NOMO-1 (cell line): ENCODE results near the gene AQP9.

Experiments
- DNase-seq, 2 experiments: peaks; one replicate each; lab custom pipeline; 2025; ENCODE audit not compliant: unreplicated experiment in 2 of 2; lab: John Stamatoyannopoulos, UW

Gene AQP9

GRCh38 chr15:58139276-58139988 is 1.3 kb downstream of the AQP9 start:
- no peak for DNase-seq

- peak; percentile 69 to 87 for DNase-seq
These were observed 1.9 kb downstream of the AQP9 start for GRCh38 chr15:58139989-58140522.

- no peak for DNase-seq
These were observed 3.7 kb downstream of the AQP9 start for GRCh38 chr15:58141894-58142293.

- DNase-seq: no peak
These were observed 4.8 kb downstream of the AQP9 start for GRCh38 chr15:58142827-58143461.

GRCh38 chr15:58145606-58146005 is 7.4 kb downstream of the AQP9 start:
- DNase-seq: no peak

GRCh38 chr15:58146211-58146610 is 8.0 kb downstream of the AQP9 start:
- DNase-seq: peak in 1 of 2 experiments; percentile 4

- DNase-seq: peak; percentile 57 to 90
These were observed 8.6 kb downstream of the AQP9 start for GRCh38 chr15:58146749-58147148.

- peak; percentile 70 to 98 for DNase-seq
These were observed 9.0 kb downstream of the AQP9 start for GRCh38 chr15:58147171-58147611.

GRCh38 chr15:58148120-58148519 is 9.9 kb downstream of the AQP9 start:
- no peak for DNase-seq

- DNase-seq: no peak
These were observed 10.7 kb downstream of the AQP9 start for GRCh38 chr15:58148633-58149445.

GRCh38 chr15:58154769-58155168 is 16.6 kb downstream of the AQP9 start:
- no peak for DNase-seq

GRCh38 chr15:58159827-58160386 is 21.7 kb downstream of the AQP9 start:
- DNase-seq: no peak

GRCh38 chr15:58161436-58161930 is 23.3 kb downstream of the AQP9 start:
- DNase-seq: no peak

GRCh38 chr15:58163985-58164384 is 25.8 kb downstream of the AQP9 start:
- DNase-seq: no peak

GRCh38 chr15:58164926-58165325 is 26.7 kb downstream of the AQP9 start:
- no peak for DNase-seq

GRCh38 chr15:58165661-58166060 is 27.5 kb downstream of the AQP9 start:
- DNase-seq: no peak

- peak in 1 of 2 experiments; percentile 11 for DNase-seq
These were observed 29.0 kb downstream of the AQP9 start for GRCh38 chr15:58167095-58167691.

- DNase-seq: no peak
These were observed 31.8 kb downstream of the AQP9 start for GRCh38 chr15:58169934-58170333.

GRCh38 chr15:58171476-58172061 is 33.4 kb downstream of the AQP9 start:
- DNase-seq: no peak

GRCh38 chr15:58174709-58175108 is 36.5 kb downstream of the AQP9 start:
- DNase-seq: no peak
